NCI-H187 treated with DMSO at 0.1 percent for 48 hours (cell line): ENCODE measurements around the gene DCTN2.

Source experiments
- DNase-seq: peaks from one replicate; lab custom pipeline; 2025; lab: John Stamatoyannopoulos, UW

The DCTN2 gene

GRCh38 chr12:57549909-57550640 lies 3.1 kb upstream of the DCTN2 start, which contains the start of gene KIF5A:
TSS of gene KIF5A (plus strand) at chr12:57550044. CDS start at chr12:57550272, 228 bp downstream.
- no peak for DNase-seq

- DNase-seq, result no peak
Measured at GRCh38 chr12:57549203-57549908, 2.4 kb upstream of the DCTN2 start.

- no peak for DNase-seq
Measured at GRCh38 chr12:57548488-57548887, 1.5 kb upstream of the DCTN2 start.

- DNase-seq, result no peak
Measured at GRCh38 chr12:57548013-57548315, 972 bp upstream of the DCTN2 start.

DNA sequence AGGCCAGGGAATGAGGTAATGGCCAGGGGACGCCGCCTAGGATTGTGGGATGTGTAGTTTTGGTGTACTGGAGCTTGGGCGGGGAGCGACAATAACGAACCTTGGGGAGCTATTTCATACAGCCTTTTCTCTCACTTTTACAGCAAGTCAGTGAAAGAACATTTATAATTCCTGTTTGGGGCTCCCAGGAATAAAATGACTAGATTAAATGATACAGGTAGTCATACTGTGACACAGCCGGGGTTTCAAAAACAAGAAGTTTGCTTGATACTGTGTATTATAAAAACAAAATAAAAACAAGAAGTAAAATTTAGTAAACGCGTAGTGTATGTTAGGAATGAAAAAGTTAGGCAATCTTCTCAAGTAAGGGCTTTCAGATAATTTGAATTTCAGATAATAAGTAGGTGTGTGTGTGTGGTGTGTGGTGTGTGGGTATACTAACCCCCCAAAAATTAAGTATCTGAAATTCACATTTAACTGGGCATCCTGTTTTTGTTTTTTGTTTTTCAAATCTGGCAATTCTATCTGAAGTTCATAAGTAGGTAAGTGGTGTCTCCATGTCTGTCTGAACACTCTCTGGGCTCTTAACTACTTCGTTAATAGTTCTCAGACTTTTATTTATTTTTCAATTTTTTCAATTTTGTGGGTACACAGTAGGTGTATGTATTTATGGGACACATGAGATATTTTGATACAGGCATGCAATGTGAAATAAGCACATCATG lies 458 bp upstream of the DCTN2 start:
- no peak for DNase-seq

- no peak for DNase-seq
Measured at GRCh38 chr12:57545809-57546437, 1.1 kb downstream of the DCTN2 start.

DNA sequence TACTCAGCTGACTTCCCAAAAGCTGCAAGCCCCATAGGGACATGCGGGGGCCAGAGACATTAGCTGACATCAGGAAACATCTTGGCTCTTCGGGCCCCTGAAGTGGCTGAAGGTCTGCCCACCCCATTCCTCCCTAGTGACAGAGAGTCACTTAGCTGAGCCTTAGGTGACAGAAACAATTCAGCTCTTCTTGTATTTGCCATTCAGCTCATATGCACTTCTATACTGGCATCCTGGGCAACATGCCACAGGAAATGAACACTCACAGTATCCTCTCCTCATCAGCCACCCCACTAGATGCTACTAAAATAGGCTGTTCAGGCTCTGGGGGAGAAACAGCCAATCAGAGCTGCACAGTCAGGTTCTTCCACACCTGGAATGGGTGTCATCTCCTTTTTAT lies 3.4 kb downstream of the DCTN2 start:
- DNase-seq, result no peak

GRCh38 chr12:57541717-57542116 lies 5.3 kb downstream of the DCTN2 start:
- DNase-seq, result no peak

GRCh38 chr12:57541001-57541400 lies 6.0 kb downstream of the DCTN2 start:
- DNase-seq, result no peak

GRCh38 chr12:57539134-57539768 lies 7.7 kb downstream of the DCTN2 start:
- no peak for DNase-seq

DNA sequence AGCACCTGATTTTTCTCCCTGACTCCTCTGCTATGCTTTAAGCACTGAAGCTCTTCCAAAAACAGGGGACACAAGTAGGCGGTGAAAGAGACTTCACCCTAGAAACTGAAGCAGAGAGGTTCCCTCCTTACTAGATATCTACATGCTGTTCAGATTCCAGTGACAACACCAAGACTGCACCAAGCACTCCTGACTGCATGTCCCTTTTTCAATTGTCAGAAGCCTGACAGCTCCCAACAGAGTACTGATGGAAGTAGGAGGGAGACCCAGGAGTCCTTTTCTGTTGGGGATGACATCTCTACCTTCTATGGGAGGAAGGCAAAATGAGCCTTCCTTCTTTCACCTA lies 10.4 kb downstream of the DCTN2 start:
- no peak for DNase-seq

GRCh38 chr12:57535764-57536596 lies 11.0 kb downstream of the DCTN2 start:
- no peak for DNase-seq

GRCh38 chr12:57534991-57535543 lies 11.9 kb downstream of the DCTN2 start:
- DNase-seq, result no peak

DNA sequence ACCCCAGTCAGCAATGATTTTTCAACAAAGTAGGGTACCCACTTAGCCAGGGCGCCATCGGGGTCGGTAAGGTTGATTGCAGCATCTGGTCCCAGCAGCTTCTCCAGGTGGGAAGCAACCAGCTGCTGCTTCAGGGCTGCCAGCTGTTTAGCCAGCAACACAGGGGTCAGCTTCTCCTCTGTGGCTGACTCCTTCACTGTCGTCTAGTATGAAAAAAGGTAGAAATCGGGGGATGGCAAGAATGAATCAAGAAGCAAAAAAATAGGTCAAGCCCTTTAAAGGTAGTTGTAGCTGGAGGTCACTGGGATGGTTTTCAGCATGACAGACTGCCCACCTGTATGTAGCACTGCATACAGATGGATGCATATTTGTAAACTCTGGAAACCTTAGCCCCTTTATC lies 12.7 kb downstream of the DCTN2 start:
- DNase-seq, result no peak

DNA sequence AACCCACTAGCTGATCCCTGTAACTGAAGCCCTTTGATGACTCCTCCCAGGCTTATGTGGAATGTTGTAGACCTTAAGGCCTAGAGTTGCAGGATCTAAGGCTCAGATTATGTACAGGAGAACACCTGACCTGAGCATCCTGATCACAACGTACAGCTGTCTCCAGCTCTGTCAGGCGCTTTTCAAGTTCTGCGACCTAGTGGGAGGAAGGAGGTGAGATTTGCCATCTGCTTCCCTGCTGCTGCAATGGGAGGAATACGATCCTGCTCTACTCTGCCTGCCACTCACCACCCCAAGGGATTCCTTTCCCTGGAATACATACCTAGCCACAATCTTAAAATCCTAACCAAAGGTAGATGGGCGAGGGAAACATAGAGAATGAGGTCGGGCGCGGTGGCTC lies 13.9 kb downstream of the DCTN2 start:
- no peak for DNase-seq

- DNase-seq, result no peak
Measured at GRCh38 chr12:57531836-57532235, 15.2 kb downstream of the DCTN2 start.

DNA sequence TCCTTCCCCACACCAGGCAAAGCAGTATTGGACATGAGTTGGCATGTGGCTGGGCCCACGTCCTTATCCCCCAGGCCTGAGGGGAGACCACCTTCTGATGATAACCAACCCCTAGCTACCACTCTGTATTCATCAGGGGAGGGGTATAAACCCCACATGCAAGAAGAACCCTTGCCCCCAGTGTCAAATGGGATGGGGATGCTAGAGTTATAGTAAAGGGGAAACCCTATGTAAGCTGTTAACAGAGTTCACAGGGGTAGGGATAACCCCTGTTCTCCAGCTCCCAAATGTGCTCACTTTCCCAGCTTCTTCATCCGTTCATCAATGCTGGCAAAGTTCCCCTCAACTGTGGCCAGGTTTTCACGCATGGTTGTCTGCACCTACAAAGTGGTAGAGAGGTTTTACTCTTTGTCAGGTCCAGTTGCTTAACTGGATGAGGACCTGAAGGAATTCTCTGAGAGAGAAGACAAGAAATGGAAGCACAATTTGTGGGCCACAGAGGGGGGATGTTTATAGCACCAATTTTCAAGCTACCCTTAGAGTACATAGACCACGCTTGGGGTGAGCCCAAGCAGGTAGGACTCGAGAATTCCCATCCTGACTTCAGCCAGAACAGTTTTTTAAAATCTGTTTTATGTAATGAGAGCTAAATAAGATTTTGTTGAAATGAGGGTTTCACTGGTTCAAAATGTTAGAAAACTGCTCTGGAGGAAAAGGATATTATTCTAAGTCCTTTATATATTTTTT lies 16.4 kb downstream of the DCTN2 start:
- no peak for DNase-seq

DNA sequence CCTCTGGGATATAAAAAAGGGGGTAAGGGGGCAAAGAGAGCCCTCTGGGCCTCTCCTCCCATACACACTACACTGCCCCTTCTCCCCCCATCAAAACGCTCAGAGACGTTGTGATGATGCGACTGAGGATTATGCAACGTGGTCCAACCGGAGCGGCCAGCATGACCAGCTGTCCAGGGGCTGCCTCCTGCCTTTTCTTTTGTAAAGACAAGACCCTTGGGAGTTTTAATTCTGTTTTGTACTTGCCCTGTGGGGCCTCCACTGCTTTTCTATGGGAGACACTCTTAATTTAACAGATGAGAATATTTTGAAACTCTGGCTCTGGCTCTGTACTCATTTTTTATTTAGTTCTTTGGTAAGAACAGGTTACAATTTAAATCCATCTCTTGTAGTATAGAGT lies 17.2 kb downstream of the DCTN2 start:
- no peak for DNase-seq

DNA sequence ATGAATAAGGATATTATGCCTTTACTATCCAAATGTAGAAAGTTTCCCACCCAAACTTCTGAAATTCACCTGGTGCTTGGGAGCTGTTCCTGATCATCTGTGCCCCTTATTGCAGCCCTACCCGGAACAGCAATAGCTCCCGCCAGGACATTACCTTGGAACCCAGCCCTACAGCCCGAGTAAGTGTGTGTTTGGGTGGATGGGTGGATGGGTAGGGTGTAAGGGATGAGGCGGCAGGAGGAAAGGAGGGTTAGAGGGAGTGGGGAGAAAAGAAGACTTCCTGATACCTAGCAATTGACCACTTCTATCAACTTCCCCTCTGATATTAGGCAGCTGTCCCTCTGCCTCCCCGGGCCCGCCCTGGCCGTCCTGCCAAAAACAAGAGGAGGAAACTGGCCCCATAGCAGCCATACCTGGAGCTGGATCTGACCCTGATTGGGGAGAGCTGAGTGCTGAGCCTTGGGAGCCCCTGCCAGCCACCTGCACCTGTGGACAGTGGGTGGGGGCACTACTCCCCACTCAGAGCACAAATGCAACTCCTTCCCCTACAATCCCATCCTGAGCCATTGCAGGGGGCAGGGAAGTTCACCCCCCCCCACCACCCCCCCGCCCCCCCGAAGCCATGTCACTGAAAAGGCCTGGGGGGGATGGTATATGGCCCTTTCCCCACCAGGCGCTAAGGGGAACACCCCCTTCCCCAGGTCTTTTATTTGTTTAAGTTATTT lies 18.0 kb downstream of the DCTN2 start:
- DNase-seq, result no peak

GRCh38 chr12:57528176-57528575 lies 18.8 kb downstream of the DCTN2 start:
- DNase-seq, result no peak
